Amniotic epithelial cell (primary cell): Measurements from ENCODE around the gene GPR68.
"Not testable (repeated sequence)": the region's sequence is repeated elsewhere in the genome, so short reads cannot be mapped to it uniquely, and the experiment has no call there.

Experiments
- DNase-seq: peaks from one replicate; pipeline ENCODE4 v3.0.0-alpha.2; 2010; ENCODE audit warnings: low read depth

GPR68 gene

DNA sequence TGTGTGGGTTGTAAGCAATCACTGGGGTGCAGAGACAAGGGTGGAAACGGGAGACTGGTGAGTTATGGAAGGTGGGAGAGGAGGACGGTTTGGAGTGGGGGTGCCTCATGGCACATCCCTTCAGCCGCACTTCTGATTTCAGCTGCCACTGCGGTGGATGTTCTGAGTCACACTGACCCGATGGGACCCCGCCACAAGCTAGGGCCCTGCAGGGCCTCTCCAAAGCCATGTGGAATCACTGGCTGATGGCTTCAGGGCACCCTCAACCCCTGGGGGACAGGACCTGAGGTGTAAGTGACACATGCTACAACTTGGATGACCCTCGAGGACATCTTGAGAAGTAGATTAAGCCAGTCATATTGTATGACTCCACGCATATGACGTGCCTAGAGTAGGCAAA is 53.7 kb downstream of the GPR68 start:
- DNase-seq: no peak

GRCh38 chr14:91187271-91187670 is 57.2 kb downstream of the GPR68 start:
- DNase-seq: no peak

DNA sequence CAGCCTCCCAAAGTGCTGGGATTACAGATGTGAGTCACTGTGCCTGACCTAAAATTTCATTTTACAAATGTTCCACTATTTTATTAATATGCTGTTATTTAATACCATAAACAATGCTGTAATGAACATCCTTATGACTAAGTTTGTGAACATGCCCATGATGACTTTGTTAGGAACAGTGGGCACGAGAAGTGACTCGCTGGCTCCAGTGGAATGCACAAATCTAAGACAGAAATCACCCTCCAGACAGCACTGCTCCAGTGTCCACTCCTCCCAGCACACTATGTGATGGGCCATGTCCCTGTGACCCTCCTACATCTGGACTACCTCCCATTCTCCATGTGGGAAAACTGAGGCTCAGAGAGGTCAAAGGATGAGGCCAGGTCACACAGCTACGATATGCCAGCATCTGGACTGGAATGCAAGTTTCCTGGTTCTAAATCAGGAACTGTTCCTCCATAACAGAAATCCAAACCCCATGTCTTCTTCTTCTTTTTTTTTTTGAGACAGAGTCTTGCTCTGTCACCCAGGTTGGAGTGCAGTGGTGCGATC is 57.9 kb downstream of the GPR68 start:
- DNase-seq: peak; percentile 16

- DNase-seq: peak; percentile 14
Measured at GRCh38 chr14:91185721-91186120, 58.8 kb downstream of the GPR68 start.

GRCh38 chr14:91184559-91184958 is 59.9 kb downstream of the GPR68 start:
- DNase-seq: no peak

GRCh38 chr14:91182753-91183152 is 61.8 kb downstream of the GPR68 start:
- DNase-seq: not testable (repeated sequence)
